GM21360 (cell line): ENCODE measurements around the gene SLC35C1.
A peak's percentile ranks its signal among the peaks of the same experiment; 100 is the strongest.
"Not testable (repeated sequence)": the region's sequence is repeated elsewhere in the genome, so short reads cannot be mapped to it uniquely, and the experiment has no call there.

ENCODE experiments used
- ATAC-seq: cut with Tn5 transposase; IDR thresholded peaks from one replicate; pipeline ENCODE4 v1.9.1; 2021; ENCODE audit warnings: mild to moderate bottlenecking, moderate library complexity; ENCODE audit not compliant: unreplicated experiment

Gene SLC35C1

DNA sequence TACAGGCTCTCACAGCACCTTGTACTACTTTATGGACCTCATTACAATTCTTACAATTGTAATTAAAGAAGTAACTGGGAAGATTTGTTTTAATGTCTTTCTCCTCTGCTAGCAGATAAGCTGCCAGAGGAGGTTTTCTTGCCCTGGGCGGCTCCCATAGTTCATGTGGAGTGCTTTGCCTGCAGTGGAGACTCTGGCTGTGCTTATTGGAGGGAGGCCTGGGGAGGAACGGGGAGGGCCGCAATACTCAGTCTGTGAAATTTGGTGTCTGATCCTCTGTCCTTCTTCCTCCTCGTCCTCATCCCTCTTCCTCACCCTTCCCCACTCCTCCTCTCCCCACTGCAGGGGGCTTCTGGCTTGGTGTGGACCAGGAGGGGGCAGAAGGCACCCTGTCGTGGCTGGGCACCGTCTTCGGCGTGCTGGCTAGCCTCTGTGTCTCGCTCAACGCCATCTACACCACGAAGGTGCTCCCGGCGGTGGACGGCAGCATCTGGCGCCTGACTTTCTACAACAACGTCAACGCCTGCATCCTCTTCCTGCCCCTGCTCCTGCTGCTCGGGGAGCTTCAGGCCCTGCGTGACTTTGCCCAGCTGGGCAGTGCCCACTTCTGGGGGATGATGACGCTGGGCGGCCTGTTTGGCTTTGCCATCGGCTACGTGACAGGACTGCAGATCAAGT lies 5.6 kb downstream of the SLC35C1 start:
- ATAC-seq, result no peak

DNA sequence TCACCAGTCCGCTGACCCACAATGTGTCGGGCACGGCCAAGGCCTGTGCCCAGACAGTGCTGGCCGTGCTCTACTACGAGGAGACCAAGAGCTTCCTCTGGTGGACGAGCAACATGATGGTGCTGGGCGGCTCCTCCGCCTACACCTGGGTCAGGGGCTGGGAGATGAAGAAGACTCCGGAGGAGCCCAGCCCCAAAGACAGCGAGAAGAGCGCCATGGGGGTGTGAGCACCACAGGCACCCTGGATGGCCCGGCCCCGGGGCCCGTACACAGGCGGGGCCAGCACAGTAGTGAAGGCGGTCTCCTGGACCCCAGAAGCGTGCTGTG lies 6.1 kb downstream of the SLC35C1 start:
- ATAC-seq, result no peak

DNA sequence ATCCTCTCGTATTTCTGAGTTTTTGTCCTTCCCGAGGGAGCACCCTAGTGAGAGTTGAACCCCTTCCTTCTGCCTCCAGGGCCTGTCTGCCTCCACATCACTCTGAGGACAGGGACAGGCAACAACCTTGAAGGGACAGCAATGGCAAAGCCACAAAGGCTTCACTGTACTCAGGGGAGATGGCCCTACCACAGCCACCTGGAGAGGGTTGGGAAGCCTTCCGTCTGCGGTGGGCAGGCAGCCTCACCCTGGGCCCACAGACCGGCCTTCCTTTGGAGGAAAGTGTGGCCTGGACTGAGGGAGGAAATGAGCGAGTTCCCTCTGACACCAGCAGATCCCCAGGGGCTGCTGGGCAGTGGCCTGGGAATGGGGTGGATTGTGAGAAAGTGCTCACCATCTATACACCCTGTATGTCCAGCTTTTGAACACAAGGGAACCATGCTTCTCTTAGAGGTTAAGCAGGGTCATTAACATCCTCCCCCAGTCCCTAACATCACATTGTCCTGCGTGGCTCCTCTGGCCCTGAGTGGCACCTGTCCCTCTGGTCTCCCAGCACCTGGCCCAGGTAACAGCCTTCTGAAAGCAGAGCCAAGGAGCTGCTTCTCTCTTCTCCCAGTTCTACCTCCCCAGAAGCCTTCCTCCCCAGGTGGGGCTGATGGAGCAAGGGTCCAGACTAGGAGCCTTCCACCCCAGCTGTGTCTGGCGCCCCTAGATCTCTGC lies 6.8 kb downstream of the SLC35C1 start:
- ATAC-seq, result no peak

DNA sequence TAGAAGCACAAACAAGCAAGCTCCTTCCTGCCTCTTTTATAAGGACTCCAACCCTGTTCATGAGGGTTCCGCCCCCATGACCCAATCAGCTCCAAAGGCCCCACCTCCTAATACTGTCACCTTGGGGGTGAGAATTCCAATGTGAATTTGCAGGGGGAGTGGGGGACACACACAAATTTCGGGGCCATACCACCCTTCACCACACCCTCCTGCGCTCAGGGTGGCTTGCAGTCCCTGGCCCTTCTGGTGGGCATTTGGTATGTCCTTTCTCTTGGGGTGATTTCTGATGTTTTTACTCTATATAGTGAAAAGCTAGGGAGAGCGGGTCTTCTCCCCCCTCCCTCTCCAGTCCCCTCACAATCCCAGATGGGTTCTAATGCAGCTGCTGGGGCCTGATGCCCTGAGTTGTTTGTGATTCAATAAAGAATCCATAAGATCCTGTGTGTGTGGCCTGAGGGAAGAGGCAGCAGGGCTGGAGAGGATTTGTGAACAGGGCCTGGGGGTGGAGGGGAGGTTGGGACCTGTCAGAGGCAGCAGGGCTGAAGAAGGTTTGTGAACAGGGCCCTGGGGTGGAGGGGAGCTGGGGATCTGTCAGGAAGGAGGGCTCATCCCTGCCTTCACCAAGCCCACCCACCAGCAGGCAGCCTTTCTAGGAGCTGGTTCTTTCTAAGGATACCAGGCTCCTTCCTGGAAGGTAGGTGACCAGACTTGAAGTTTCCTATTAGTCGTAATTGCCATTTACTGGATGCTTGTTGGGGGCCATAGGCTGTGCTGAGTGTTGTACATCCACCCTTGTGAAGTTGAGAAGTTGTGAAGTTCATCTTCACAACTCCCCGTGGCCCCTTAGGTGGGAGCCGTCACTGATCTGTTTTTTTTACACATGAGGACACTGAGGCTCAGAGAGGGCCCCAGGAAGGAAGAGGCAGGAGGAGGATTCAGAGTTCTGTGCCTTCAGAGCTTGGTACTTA lies 7.9 kb downstream of the SLC35C1 start:
- no peak for ATAC-seq

DNA sequence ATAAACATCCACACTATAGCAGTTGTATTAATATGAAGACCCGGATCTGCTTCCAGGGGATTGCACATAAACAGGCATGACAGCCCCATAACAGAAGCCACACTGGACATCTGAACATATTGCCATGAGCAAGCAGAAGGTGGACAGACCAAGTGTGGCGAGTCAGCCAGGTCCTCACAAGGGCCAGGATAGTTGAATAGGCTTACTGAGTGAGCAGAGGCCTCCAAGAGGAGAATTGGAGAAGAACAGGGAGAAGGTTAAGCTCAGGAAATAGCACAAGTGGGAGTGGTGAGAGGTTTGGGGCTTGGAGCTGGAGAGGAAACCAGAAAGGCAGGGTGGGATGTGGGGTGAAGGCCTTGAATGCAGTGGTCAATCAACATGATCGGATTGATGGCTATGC lies 10.8 kb downstream of the SLC35C1 start:
- ATAC-seq, result no peak

DNA sequence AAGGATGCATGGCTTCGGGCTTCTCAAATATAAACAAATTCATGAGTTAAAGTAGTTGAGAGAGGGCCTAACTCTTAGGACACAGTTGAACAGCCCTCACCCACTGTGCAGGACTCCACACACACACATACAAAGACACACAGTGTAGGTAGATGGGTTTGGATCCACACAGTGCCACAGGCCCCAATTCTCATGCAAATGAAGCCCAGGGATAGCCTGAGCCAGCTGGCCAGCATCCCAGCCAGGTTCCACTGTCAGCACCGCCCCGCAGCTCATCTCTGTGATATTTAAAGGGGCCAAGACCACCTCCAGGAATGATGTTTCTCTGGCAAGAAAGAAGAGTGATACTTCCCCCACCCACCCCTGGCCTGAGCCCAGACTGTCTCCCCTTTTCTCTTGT lies 11.7 kb downstream of the SLC35C1 start:
- no peak for ATAC-seq

DNA sequence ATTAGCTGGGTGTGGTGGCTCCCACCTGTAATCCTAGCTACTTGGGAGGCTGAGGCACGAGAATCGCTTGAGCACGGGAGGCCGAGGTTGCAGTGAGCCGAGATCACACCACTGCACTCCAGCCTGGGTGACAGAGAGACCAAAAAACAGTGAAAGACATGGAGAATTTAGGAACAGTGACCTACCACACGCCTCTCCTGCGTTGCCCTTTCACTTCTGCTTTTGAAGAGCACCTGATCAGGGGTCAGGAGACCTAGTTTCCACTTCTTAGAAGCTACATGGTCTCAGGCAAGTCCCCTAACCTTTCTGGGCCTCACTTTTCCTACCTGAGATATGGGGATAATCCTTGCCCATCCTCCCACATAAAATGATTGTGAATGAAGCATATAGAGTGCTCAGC lies 12.2 kb downstream of the SLC35C1 start:
- peak; percentile 84 for ATAC-seq

DNA sequence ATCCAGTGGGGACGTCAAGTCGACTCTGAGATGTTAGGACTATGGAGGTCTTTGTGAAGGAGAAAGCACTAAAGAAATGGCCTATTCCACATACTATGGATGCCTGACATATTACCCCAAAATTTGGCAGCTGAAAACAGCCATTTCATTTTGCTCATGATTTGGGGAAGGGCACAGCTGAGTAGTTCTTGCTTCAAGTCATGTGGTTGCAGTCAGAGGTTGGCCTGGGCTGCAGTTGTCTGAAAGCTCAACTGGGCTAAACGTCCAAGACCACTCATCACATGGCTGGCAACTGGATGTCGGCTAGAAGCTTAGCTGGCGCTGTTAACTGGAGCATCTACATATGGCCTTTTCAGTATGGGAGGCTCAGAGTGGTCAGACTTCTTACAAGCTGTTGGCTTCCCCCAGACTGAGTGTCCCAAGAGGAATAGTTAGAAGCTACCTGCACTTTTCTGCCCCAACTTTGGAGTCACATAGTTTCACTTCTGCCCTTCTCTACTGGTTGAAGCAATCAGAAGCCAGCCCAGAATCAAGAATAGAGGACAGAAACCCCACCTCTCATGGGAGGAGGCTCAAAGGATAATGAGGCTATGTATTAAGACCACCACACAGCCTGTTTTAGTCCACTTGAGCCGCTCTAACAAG lies 14.1 kb downstream of the SLC35C1 start:
- ATAC-seq, result no peak

DNA sequence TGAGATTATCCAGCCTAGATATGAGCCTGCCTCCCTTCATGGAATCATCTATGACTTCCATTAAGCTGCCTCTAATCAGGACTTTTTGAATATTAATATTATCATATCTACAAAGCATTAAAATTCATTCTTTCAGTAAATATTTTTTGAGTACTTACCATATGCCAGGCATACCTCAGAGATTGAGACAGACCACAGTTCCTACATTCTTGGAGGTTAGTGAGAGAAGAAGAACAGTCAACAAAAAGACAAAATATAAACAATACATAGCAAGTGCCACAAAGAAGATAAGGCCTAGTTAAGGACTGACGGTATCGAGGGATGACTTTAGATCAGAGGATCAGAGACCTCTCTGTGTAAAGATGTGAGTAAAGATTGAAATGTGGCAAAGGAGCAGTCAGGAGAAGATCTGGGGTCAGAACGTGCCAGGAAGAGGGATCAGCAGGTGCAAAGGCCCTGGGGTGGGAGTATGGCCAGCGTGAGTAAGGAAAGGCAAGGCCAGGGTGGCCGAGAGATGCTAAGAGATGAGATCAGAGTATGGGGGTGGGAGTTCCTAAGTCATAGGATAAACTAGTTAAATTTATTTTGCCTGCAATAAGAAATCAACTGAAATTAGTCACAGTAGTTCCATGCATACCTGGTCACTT lies 15.4 kb downstream of the SLC35C1 start:
- no peak for ATAC-seq

DNA sequence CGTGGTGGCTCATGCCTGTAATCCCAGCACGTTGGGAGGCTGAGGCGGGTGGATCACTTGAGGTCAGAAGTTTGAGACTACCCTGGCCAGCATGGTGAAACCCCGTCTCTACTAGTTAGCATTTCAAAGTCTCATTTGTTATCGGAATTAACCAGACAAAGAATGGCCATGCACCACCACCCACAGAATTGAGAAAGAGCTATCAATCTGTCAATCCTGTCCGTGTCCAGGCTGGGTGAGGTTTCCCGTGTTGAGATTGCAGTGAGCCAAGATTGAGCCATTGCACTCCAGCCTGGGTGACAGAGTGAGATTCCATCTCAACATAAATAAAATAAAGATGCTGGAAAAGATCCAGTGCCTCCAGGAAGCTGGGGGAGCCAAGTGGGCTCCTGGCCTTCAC lies 21.5 kb downstream of the SLC35C1 start:
- not testable (repeated sequence) for ATAC-seq

DNA sequence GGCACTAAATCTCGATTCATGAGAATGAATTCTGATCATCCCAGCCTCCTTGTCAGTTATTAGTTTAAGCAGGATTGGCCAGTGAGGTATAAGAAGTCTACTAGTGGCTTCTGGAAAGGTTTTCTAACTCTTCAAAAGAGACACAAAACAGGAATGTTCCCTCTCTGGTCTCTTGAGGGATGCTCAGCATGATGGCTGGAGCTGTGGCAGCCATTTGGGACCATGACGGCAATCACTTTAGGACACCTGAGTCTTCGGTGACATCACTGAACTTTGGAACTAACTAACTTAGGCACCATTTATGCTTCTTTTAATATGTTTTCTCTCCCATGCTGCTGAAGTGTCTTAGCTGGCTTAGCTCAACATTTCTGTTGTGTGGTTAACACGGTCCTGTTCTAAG lies 22.2 kb downstream of the SLC35C1 start:
- ATAC-seq, result no peak

DNA sequence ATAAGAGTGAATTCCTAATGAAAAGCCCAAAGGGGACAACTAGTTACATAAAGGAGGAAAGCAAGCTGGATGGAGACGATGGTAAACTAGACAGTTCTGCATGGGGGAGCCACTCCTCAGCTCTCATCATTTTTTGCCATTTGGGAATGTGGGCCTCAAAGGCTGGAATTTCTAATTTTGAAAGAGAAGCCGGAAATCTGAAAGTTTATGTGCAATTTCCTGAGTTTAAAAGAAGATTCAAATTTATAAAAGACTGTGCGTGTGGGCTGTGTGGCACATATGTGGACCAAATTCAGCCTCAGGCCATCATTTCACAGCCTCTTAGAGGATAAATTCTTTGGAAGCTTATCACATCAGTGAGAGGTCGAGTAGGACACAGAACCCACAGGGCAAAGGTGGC lies 24.0 kb downstream of the SLC35C1 start:
- ATAC-seq, result no peak

DNA sequence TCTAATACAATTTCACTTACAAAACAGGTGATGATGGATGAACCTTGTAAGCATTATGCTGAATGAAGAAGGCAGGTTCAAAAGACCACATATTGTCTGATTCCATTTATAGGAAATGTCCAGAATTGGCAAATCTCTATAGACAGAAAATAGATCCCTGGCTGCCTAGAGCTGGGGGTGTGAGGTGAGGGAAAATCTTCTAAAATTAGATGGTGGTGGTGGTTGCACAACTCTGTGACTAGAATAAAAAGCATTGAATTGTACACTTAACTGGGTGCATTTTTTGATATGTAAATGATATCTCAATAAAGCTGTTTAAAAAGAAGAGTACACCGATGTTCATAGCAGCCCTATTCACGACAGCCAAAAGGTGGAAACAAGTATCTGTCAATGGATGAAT lies 25.6 kb downstream of the SLC35C1 start:
- no peak for ATAC-seq

DNA sequence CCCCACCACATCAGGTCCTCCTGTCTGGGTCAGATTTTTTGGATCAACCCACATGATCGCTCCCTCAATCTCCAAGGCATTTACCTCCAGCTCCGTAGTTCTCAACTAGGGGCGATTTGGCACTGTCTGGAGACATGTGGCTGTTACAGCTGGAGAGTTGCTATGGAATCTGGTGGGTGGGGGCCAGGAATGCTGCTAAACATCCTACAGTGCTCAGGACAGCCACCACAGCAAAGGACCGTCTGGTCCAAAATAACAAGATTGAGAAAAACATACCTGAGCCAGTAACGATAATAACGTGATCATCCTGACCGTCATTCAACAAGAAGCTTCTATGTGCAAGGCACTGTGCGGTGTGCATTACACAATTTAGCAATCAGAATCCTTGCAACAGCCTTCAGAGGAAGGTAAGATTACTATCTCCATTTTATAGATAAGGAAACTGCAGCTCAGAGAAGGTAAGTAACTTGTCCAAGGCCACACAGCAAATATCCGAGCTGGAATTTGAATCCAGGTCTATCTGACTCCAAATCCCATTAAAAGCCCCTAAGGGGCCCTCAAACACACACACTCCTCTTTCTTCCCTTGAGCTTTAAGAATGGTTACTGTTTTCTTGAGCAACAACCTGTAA lies 28.0 kb downstream of the SLC35C1 start:
- ATAC-seq, result no peak

DNA sequence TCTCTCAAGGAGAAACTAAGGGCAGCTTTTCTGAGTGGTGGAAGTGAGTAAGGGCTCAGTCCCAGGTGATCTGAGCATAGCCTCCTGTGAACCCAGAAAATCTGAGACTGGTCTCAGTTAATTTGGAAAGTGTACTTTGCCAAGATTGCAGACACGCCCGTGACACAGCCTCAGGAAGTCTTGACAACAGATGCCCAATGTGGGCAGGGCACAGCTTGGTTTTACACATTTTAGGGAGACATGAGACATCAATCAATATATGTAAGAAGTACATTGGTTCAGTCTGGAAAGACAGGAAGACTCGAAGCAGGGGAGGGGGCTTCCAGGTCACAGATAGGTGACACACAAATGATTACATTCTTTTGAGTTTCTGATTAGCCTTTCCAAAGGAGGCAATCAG lies 28.8 kb downstream of the SLC35C1 start:
- ATAC-seq, result no peak

DNA sequence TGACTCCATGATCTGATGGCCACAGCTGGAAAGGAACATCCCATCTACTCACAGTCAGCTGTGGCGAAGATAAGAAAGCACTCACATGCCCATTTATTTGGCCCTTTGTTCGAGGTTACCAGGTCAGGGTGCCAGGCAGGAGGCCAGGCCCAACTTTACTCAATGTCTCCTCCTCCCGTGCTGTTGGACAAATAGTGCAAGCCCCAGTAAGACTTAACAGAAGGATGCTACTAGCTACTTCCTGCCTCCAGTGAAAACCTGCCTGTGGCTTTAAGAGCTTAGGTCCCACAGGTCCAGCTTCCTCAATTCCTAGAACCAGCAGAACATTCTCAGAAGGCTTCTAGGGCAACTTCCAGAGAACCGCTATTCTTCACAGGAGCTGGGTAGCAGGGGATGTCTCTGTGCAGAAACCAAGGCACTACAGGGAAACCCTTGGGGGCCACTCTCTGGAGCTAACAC lies 29.4 kb downstream of the SLC35C1 start:
- ATAC-seq, result no peak

DNA sequence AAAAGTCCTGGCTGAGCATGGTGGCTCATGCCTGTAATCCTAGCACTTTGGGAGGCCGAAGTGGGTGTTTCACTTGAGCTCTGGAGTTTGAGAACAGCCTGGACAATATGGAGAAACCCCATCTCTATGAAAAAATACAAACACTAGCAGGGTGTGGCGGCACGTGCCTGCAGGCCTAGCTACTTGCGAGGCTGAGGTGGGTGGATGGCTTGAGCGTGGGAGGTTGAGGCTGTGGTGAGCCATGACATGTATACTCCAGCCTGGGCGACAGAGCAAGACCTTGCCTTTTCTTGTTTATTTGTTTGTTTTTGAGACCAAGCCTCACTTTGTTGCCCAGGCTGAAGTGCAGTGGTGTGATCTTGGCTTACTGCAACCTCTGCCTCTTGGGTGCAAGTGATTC lies 34.3 kb downstream of the SLC35C1 start:
- no peak for ATAC-seq

DNA sequence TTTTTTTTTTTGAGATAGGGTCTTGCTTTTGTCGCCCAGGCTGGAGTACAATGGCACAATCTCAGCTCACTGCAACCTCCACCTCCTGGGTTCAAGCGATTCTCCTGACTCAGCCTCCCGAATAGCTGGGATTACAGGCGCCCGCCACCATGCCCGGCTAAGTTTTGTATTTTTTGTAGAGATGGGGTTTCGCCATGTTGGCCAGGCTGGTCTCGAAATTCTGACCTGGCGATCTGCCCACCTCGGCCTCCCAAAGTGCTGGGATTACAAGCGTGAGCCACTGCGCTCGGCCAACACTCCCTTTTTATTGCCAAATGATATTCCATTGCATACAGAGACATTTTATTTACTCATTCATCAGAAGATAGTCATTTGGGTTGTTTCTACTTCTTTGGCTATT lies 35.3 kb downstream of the SLC35C1 start:
- not testable (repeated sequence) for ATAC-seq

DNA sequence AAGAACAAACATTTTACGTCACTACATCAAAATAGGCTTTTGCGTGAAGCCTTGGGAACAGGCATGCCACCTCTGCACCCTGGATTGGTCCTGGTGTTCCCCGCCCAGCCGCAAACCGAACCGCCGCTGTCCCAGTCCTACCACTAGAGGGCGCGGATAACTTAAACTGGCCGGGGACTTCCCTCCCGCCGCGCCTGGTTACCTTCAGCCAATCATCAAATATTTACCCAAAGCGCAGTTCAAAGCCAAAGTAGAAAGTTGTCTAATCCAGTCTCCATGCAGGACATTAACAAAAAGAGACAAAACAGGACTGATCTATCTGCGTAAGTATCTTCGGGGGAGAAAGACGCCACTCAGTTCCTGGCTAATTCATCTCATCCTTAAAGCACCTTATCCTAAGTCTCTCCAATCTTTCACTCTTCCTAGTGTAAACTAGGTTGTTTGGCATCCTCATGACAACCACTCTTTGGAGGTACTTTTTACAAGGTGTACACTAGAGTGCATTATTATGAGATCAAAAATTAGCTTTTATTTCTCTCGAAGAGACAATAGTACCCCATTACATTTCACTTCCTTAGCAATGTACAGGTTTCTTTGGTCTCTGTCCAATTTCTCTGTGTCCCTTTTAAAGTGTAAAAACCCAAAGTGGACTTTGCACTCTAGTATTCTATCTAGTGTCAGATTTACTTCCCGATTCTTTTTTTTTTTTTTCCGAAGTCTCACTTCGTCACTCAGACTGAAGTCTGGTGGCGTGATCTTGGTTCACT lies 38.4 kb downstream of the SLC35C1 start:
- no peak for ATAC-seq
